ENCODE data around the gene LMO1. TPM values are rescaled to one million over a fixed set of nuclear protein-coding genes. Genes with fewer than 3 reads are reported as not detected.

LMO1 gene
- polyA plus RNA-seq, 1 donor (not counting 4 experiments of a cell fraction or from before 2014, with no cell fraction given) = 0.08 TPM

DNA sequence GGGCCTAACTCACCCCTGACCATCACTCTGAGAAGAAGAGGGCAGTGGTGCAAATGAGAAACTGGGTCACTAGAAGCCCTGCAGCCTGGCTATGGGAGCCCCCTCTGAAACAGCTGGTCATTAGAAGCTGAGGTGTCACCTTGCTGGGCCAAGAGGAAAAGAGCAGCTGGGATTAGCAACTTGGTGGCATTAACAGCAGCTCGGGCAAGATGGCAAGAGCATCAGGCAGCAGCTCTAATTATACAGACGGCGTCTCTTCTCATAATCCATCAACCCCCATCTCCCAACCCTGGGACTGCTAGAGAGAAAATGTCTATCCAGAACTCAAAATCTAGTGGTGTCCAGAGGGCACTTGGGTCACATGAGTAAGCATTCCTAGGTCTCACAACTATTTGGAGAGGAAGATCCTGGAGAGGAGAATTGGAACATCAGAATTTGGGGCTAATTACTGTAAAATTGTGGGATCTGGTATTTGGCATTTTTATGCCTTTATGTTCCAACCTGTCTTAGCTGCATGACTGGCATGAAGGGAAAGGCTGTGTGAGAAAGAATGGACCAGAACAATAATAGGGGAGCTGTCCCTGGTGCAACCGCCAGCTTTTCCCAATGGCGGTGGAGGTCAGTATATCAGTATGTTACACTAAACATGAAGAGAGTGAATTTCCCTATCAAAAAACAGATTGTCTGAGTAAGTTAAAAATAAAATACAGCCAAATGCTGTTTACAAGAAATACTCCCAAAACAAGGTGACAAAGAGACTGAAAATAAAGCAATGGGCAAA lies 7.6 kb upstream of the LMO1 start:
- Histone ChIP-seq H3K79me2 (ENCODE audit: control insufficient read depth, insufficient read depth, low read length) (no peaks in the 10 kb centered on the region), H4K20me1 (ENCODE audit: control insufficient read depth, extremely low read depth, insufficient read depth, low read length) (no peaks in the 10 kb centered on the region), H3K4me1 (ENCODE audit: control insufficient read depth, extremely low read depth, insufficient read depth, low read length) (peaks cover 8% of the 10 kb centered on the region), H3K9ac (ENCODE audit: control insufficient read depth, extremely low read depth, insufficient read depth, low read length) (no peak overlapping the region), H3K27ac (ENCODE audit: control insufficient read depth, insufficient read depth, low read length) (no peak overlapping the region), H3K4me2 (ENCODE audit: control insufficient read depth, extremely low read depth, insufficient read depth, low read depth, low read length) (no peak overlapping the region), H3K9me1 (ENCODE audit: control insufficient read depth, extremely low read depth, insufficient read depth, low read length) (no peaks in the 10 kb centered on the region), H3K27me3 (ENCODE audit: control insufficient read depth, extremely low read depth, insufficient read depth, low read length) (peaks cover 47% of the 10 kb centered on the region), H3K4me3 (ENCODE audit: control insufficient read depth in 2 of 3, extremely low read depth in 1 of 3, insufficient read depth in 2 of 3, low read depth in 1 of 3, low read length in 3 of 3) (no peak overlapping the region), H2AFZ (ENCODE audit: control insufficient read depth, low read length) (no peak overlapping the region), H3K36me3 (ENCODE audit: control insufficient read depth in 2 of 2, extremely low read depth in 1 of 2, insufficient read depth in 2 of 2, low read length in 2 of 2) (no peaks in the 10 kb centered on the region), H3K9me3 (ENCODE audit: control insufficient read depth, low read depth, low read length) (no peaks in the 10 kb centered on the region)
- no peak for FAIRE-seq
- no peak for TF ChIP-seq EZH2 (IDR thresholded peaks at IDR 0.05; ENCODE audit: low read length)
- TF ChIP-seq, protein P1, sequence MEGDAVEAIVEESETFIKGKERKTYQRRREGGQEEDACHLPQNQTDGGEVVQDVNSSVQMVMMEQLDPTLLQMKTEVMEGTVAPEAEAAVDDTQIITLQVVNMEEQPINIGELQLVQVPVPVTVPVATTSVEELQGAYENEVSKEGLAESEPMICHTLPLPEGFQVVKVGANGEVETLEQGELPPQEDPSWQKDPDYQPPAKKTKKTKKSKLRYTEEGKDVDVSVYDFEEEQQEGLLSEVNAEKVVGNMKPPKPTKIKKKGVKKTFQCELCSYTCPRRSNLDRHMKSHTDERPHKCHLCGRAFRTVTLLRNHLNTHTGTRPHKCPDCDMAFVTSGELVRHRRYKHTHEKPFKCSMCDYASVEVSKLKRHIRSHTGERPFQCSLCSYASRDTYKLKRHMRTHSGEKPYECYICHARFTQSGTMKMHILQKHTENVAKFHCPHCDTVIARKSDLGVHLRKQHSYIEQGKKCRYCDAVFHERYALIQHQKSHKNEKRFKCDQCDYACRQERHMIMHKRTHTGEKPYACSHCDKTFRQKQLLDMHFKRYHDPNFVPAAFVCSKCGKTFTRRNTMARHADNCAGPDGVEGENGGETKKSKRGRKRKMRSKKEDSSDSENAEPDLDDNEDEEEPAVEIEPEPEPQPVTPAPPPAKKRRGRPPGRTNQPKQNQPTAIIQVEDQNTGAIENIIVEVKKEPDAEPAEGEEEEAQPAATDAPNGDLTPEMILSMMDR (optimal IDR thresholded peaks at IDR 0.05 in 1 of 3, IDR thresholded peaks at IDR 0.05 in 1 of 3, conservative IDR thresholded peaks at IDR 0.05 in 1 of 3; ENCODE audit: extremely low read depth in 1 of 3, insufficient read depth in 2 of 3, low read length in 3 of 3) = no peak
- no peak for DNase-seq (ENCODE audit: low read depth, low spot score)
- dilution Hi-C loops (cut with MboI; ENCODE audit: extremely low pct_ligation_motif_present, low sequenced_read_pairs) = no loop called here

DNA sequence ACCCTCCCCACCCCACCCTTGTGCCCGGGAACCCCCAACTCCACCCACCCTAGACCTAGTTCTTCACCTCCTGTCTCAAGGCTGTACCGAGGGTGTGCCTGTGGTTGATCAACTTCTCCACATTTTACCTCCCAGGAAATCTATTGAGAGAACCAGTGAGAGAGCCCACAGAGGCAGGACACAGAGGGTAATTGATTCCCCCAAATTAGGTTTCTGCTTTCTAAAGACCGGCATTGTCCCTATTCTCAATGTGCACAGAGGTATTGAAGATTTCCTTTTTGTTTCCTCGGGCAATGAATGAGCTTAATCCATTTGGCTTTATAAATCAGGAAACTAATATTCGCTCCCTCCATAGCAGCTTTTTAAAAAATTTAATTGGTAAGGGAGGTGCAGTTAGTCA lies 6.0 kb upstream of the LMO1 start:
- DNase-seq (ENCODE audit: low read depth, low spot score) (no peak), FAIRE-seq (no peak)
- Histone ChIP-seq H3K36me3 (ENCODE audit: control insufficient read depth in 2 of 2, extremely low read depth in 1 of 2, insufficient read depth in 2 of 2, low read length in 2 of 2) (no peaks in the 10 kb centered on the region), H3K9me3 (ENCODE audit: control insufficient read depth, low read depth, low read length) (no peaks in the 10 kb centered on the region), H3K9ac (ENCODE audit: control insufficient read depth, extremely low read depth, insufficient read depth, low read length) (no peak overlapping the region), H3K4me1 (ENCODE audit: control insufficient read depth, extremely low read depth, insufficient read depth, low read length) (peaks cover 8% of the 10 kb centered on the region), H3K4me3 (ENCODE audit: control insufficient read depth in 2 of 3, extremely low read depth in 1 of 3, insufficient read depth in 2 of 3, low read depth in 1 of 3, low read length in 3 of 3) (no peak overlapping the region), H3K9me1 (ENCODE audit: control insufficient read depth, extremely low read depth, insufficient read depth, low read length) (no peaks in the 10 kb centered on the region), H3K27me3 (ENCODE audit: control insufficient read depth, extremely low read depth, insufficient read depth, low read length) (peaks cover 57% of the 10 kb centered on the region), H3K79me2 (ENCODE audit: control insufficient read depth, insufficient read depth, low read length) (no peaks in the 10 kb centered on the region), H3K4me2 (ENCODE audit: control insufficient read depth, extremely low read depth, insufficient read depth, low read depth, low read length) (no peak overlapping the region), H2AFZ (ENCODE audit: control insufficient read depth, low read length) (no peak overlapping the region), H3K27ac (ENCODE audit: control insufficient read depth, insufficient read depth, low read length) (no peak overlapping the region), H4K20me1 (ENCODE audit: control insufficient read depth, extremely low read depth, insufficient read depth, low read length) (no peaks in the 10 kb centered on the region)
- TF ChIP-seq, protein P1 (optimal IDR thresholded peaks at IDR 0.05 in 1 of 3, IDR thresholded peaks at IDR 0.05 in 1 of 3, conservative IDR thresholded peaks at IDR 0.05 in 1 of 3; ENCODE audit: extremely low read depth in 1 of 3, insufficient read depth in 2 of 3, low read length in 3 of 3) = no peak
- no peak for TF ChIP-seq EZH2 (IDR thresholded peaks at IDR 0.05; ENCODE audit: low read length)
- dilution Hi-C loops (cut with MboI; ENCODE audit: extremely low pct_ligation_motif_present, low sequenced_read_pairs) = no loop called here

Data from keratinocyte (primary cell).